ENCODE measurements around the gene ZNF804A.

DNA sequence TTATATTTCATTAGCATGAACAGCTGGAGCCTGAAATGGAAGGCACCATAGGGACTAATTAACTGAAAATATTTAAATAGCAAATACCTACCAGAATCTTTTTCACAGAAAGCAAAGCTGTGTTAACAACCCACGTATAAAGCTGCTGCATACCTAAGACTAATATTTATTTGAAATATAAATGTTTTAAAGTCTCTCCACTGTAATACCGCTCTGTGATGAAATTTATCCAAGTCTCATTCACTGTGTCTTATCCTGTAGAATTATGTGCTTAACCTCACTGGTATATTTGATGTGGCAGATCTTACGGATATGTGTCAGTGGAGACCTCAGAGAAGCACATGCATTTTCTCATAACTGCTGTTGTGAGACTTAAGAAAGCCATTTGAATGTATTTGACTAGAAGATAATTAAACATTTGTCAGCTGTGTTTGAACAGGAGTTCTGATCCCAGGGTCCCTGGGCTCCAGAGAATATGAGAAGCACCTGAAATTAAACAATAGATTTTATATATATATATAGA, 373.3 kb downstream of the ZNF804A start:
- no peak for TF ChIP-seq ZC3H10 (CRISPR knock-in tag; IDR thresholded peaks at IDR 0.05)
- TF ChIP-seq, protein P1, sequence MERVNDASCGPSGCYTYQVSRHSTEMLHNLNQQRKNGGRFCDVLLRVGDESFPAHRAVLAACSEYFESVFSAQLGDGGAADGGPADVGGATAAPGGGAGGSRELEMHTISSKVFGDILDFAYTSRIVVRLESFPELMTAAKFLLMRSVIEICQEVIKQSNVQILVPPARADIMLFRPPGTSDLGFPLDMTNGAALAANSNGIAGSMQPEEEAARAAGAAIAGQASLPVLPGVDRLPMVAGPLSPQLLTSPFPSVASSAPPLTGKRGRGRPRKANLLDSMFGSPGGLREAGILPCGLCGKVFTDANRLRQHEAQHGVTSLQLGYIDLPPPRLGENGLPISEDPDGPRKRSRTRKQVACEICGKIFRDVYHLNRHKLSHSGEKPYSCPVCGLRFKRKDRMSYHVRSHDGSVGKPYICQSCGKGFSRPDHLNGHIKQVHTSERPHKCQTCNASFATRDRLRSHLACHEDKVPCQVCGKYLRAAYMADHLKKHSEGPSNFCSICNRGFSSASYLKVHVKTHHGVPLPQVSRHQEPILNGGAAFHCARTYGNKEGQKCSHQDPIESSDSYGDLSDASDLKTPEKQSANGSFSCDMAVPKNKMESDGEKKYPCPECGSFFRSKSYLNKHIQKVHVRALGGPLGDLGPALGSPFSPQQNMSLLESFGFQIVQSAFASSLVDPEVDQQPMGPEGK (CRISPR knock-in tag; IDR thresholded peaks at IDR 0.05; ENCODE audit: borderline replicate concordance), result no peak
- no peak for TF ChIP-seq GLIS3 (CRISPR knock-in tag; IDR thresholded peaks at IDR 0.05)
- no peak for TF ChIP-seq ZNF565 (CRISPR knock-in tag; conservative IDR thresholded peaks at IDR 0.05; ENCODE audit: low read depth)
- TF ChIP-seq RARB (CRISPR knock-in tag; IDR thresholded peaks at IDR 0.05), result no peak
- no peak for TF ChIP-seq CSDC2 (CRISPR knock-in tag; IDR thresholded peaks at IDR 0.05)

Measured in SK-N-SH treated with all-trans-retinoic acid at 6 μM for 48 hours (cell line).